DOHH2 (cell line): ENCODE data around the gene ELAVL4.

Experiments
- H3F3A ChIP-seq: fragments of 200-600 bp; sonication (generic), shearing (Covaris generic); 2 replicates; pipeline ENCODE4 v1.6.0; 2016; ENCODE audit warnings: antibody characterized with exemption, mild to moderate bottlenecking; ENCODE audit not compliant: control insufficient read depth, insufficient read depth
- H3K27ac ChIP-seq: fragments of 200-600 bp; sonication (generic); 2 replicates; pipeline ENCODE4 v1.5.1; 2014; ENCODE audit warnings: low read depth, mild to moderate bottlenecking, low read length, moderate library complexity
- H3K27me3 ChIP-seq: fragments of 200-600 bp; sonication (generic); 2 replicates; pipeline ENCODE4 v1.6.1; 2014; ENCODE audit warnings: mild to moderate bottlenecking, low read length, mixed read lengths; ENCODE audit not compliant: control insufficient read depth
- H3K36me3 ChIP-seq: fragments of 200-600 bp; sonication (generic); 2 replicates; pipeline ENCODE4 v1.6.1; 2014; ENCODE audit warnings: mild to moderate bottlenecking, low read length, moderate library complexity, mixed read lengths; ENCODE audit not compliant: control insufficient read depth
- H3K4me1 ChIP-seq: fragments of 200-600 bp; sonication (generic); 2 replicates; pipeline ENCODE4 v1.6.1; 2014; ENCODE audit warnings: mild to moderate bottlenecking, low read length, mixed read lengths; ENCODE audit not compliant: control insufficient read depth
- H3K4me2 ChIP-seq: fragments of 200-600 bp; sonication (generic); 2 replicates; pipeline ENCODE4 v1.6.0; 2014; ENCODE audit warnings: mild to moderate bottlenecking, low read length, moderate library complexity
- H3K4me3 ChIP-seq: fragments of 200-600 bp; sonication (generic); 2 replicates; pipeline ENCODE4 v1.5.1; 2014; ENCODE audit warnings: mild to moderate bottlenecking, low read length, mixed read lengths
- H3K79me2 ChIP-seq: fragments of 200-600 bp; sonication (generic); 2 replicates; pipeline ENCODE4 v1.6.1; 2014; ENCODE audit warnings: mild to moderate bottlenecking, low read length, mixed read lengths; ENCODE audit not compliant: control insufficient read depth
- H3K9me2 ChIP-seq: fragments of 200-600 bp; sonication (generic); replicated peaks from 2 replicates; pipeline ENCODE4 v1.6.1; 2014; ENCODE audit warnings: mild to moderate bottlenecking, low read length, mixed read lengths; ENCODE audit not compliant: control insufficient read depth
- H3K9me3 ChIP-seq: fragments of 200-600 bp; sonication (generic); 2 replicates; pipeline ENCODE4 v1.6.1; 2014; ENCODE audit warnings: antibody characterized with exemption, low read length, mixed read lengths; ENCODE audit not compliant: control insufficient read depth, insufficient read depth
- H4K20me1 ChIP-seq: fragments of 200-600 bp; sonication (generic); 2 replicates; pipeline ENCODE4 v1.6.0; 2014; ENCODE audit warnings: low read depth, mild to moderate bottlenecking, antibody characterized with exemption, low read length, moderate library complexity; ENCODE audit not compliant: control insufficient read depth, insufficient read depth
- CTCF ChIP-seq: fragments of 200-600 bp; sonication (generic); IDR thresholded peaks from one replicate; pipeline ENCODE4 v1.5.1; 2014; ENCODE audit warnings: antibody characterized with exemption, mild to moderate bottlenecking, low read depth, low read length; ENCODE audit not compliant: poor library complexity, severe bottlenecking
- EZH2phosphoT487 ChIP-seq: fragments of 200-600 bp; sonication (generic); IDR thresholded peaks from 2 replicates; pipeline ENCODE4 v1.6.1; 2017; ENCODE audit warnings: borderline replicate concordance, mild to moderate bottlenecking, antibody characterized with exemption, low read length, moderate library complexity, mixed read lengths

Gene ELAVL4

GRCh38 chr1:50189369-50189768 lies 80.6 kb downstream of the ELAVL4 start:
- no peak overlapping the region for H3K27ac ChIP-seq
- H3K4me3 ChIP-seq, result no peak overlapping the region
- no peaks in the 10 kb centered on the region for H3K4me1 ChIP-seq
- H3K4me2 ChIP-seq, result no peak overlapping the region
- H3F3A ChIP-seq, result no peaks in the 10 kb centered on the region
- peaks cover 12% of the 10 kb centered on the region for H3K27me3 ChIP-seq
- H3K9me3 ChIP-seq, result no peaks in the 10 kb centered on the region
- no peaks in the 10 kb centered on the region for H4K20me1 ChIP-seq
- no peak for TF ChIP-seq CTCF
- TF ChIP-seq EZH2phosphoT487, result no peak
- H3K79me2 ChIP-seq, result no peaks in the 10 kb centered on the region
- no peaks in the 10 kb centered on the region for H3K36me3 ChIP-seq
- H3K9me2 ChIP-seq, result no peaks in the 10 kb centered on the region

- Histone ChIP-seq H3K9me2 (no peaks in the 10 kb centered on the region), H3K27ac (no peak overlapping the region)
- no peak for TF ChIP-seq CTCF
Observed at GRCh38 chr1:50193002-50193401, 84.3 kb downstream of the ELAVL4 start.

GRCh38 chr1:50195205-50195604 lies 86.5 kb downstream of the ELAVL4 start:
- no peak overlapping the region for H3K4me2 ChIP-seq
- no peak overlapping the region for H3K4me3 ChIP-seq
- H3K79me2 ChIP-seq, result no peaks in the 10 kb centered on the region
- H3K9me2 ChIP-seq, result no peaks in the 10 kb centered on the region
- no peak overlapping the region for H3K27ac ChIP-seq
- H4K20me1 ChIP-seq, result no peaks in the 10 kb centered on the region
- no peaks in the 10 kb centered on the region for H3K9me3 ChIP-seq
- no peaks in the 10 kb centered on the region for H3K4me1 ChIP-seq
- TF ChIP-seq CTCF (no peak), EZH2phosphoT487 (no peak)
- no peaks in the 10 kb centered on the region for H3F3A ChIP-seq
- no peaks in the 10 kb centered on the region for H3K36me3 ChIP-seq
- peaks cover 15% of the 10 kb centered on the region for H3K27me3 ChIP-seq

More at GRCh38 chr1:50193002-50193401, 84.3 kb downstream of the ELAVL4 start:
- peaks cover 12% of the 10 kb centered on the region for H3K27me3 ChIP-seq
- no peaks in the 10 kb centered on the region for H3K36me3 ChIP-seq
- H3F3A ChIP-seq, result no peaks in the 10 kb centered on the region
- H3K4me3 ChIP-seq, result no peak overlapping the region
- no peaks in the 10 kb centered on the region for H3K9me3 ChIP-seq
- H4K20me1 ChIP-seq, result no peaks in the 10 kb centered on the region
- no peaks in the 10 kb centered on the region for H3K79me2 ChIP-seq
- H3K4me1 ChIP-seq, result no peaks in the 10 kb centered on the region
- no peak overlapping the region for H3K4me2 ChIP-seq

- Histone ChIP-seq H3K9me2 (no peaks in the 10 kb centered on the region), H3K4me2 (no peak overlapping the region), H3K4me1 (no peaks in the 10 kb centered on the region), H3K27ac (no peak overlapping the region), H3K9me3 (no peaks in the 10 kb centered on the region), H3K36me3 (no peaks in the 10 kb centered on the region), H3K27me3 (peaks cover 15% of the 10 kb centered on the region), H4K20me1 (no peaks in the 10 kb centered on the region), H3F3A (no peaks in the 10 kb centered on the region), H3K79me2 (no peaks in the 10 kb centered on the region), H3K4me3 (no peak overlapping the region)
- no peak for TF ChIP-seq CTCF
- TF ChIP-seq EZH2phosphoT487, result no peak
Observed at GRCh38 chr1:50196081-50196480, 87.4 kb downstream of the ELAVL4 start.
